DOHH2 (cell line): ENCODE measurements around the gene STING1.
"Not testable (repeated sequence)": the region's sequence is repeated elsewhere in the genome, so short reads cannot be mapped to it uniquely, and the experiment has no call there.

ENCODE experiments used
- EZH2phosphoT487 ChIP-seq: fragments of 200-600 bp; sonication (generic); IDR thresholded peaks from 2 replicates; pipeline ENCODE4 v1.6.1; 2017; ENCODE audit warnings: borderline replicate concordance, mild to moderate bottlenecking, antibody characterized with exemption, low read length, moderate library complexity, mixed read lengths
- TF ChIP-seq, protein P1 (sequence below): fragments of 200-600 bp; sonication (generic); IDR thresholded peaks from one replicate; pipeline ENCODE4 v1.5.1; 2014; ENCODE audit warnings: antibody characterized with exemption, mild to moderate bottlenecking, low read depth, low read length; ENCODE audit not compliant: poor library complexity, severe bottlenecking

DNA sequence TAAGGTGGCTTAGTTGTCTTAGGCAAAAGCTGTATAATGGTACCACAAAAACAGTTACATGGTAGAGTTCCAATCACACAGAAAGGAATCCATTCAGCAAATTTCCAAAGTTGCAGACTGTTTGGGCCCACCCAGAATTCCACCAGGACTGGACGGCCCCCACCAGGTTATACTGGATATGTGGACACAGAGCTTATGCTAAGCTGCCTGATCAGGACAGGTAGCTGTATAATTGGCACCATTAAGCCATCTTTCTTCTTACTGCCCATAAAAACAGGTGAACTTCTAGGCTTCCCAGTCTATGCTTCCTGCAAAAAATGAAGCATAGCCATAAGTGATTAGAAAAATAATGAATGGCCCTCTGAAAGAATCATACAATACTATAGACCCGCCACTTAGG is 47.5 kb upstream of the STING1 start:
- TF ChIP-seq, protein P1, sequence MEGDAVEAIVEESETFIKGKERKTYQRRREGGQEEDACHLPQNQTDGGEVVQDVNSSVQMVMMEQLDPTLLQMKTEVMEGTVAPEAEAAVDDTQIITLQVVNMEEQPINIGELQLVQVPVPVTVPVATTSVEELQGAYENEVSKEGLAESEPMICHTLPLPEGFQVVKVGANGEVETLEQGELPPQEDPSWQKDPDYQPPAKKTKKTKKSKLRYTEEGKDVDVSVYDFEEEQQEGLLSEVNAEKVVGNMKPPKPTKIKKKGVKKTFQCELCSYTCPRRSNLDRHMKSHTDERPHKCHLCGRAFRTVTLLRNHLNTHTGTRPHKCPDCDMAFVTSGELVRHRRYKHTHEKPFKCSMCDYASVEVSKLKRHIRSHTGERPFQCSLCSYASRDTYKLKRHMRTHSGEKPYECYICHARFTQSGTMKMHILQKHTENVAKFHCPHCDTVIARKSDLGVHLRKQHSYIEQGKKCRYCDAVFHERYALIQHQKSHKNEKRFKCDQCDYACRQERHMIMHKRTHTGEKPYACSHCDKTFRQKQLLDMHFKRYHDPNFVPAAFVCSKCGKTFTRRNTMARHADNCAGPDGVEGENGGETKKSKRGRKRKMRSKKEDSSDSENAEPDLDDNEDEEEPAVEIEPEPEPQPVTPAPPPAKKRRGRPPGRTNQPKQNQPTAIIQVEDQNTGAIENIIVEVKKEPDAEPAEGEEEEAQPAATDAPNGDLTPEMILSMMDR, result not testable (repeated sequence)
- TF ChIP-seq EZH2phosphoT487, result not testable (repeated sequence)
